ENCODE measurements around the gene SPAG8.

SPAG8 gene

DNA sequence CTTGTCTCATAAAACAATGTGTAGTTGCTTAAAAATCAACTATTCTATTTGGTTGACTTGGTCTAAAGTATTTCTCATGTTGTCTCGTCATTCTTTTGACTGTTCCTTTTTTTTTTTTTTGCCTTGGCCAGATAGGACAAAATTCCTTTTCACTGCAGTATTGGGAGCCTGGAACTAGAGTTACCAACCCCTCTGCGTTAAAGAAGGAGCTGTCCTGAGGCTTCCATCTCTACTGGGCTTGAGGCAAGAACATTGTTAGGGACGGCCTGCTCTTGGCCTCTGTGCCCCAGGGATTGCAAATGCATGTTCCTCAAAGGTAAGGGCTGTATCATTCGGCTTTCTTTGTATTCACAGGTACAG, 22.1 kb downstream of the SPAG8 start:
- H3K36me3 ChIP-seq (ENCODE audit: insufficient read depth, low read length) = peaks cover 4% of the 10 kb centered on the region; the same call in 1 of the 2 replicates
- H2AFZ ChIP-seq (ENCODE audit: low read length) = no peak overlapping the region
- H3K4me3 ChIP-seq (ENCODE audit: low read depth, low read length, poor library complexity, severe bottlenecking) = no peak overlapping the region
- H3K27me3 ChIP-seq (ENCODE audit: insufficient read depth, low read length) = no peaks in the 10 kb centered on the region
- no peak overlapping the region for H3K4me2 ChIP-seq (ENCODE audit: low read length)
- H3K9me3 ChIP-seq (ENCODE audit: low read length) = no peaks in the 10 kb centered on the region
- H3F3A ChIP-seq (ENCODE audit: insufficient read depth, low read length) = no peaks in the 10 kb centered on the region
- H3K9ac ChIP-seq (ENCODE audit: low read length) = no peak overlapping the region
- no peaks in the 10 kb centered on the region for H3K9me2 ChIP-seq (ENCODE audit: low read depth, low read length)
- no peaks in the 10 kb centered on the region for H3K79me2 ChIP-seq (ENCODE audit: insufficient read depth, low read length)
- H3K27ac ChIP-seq (ENCODE audit: low read depth, low read length, poor library complexity, severe bottlenecking) = no peak overlapping the region
- no peaks in the 10 kb centered on the region for H3K4me1 ChIP-seq (ENCODE audit: insufficient read depth, low read length, severe bottlenecking)
- TF ChIP-seq, protein P1, sequence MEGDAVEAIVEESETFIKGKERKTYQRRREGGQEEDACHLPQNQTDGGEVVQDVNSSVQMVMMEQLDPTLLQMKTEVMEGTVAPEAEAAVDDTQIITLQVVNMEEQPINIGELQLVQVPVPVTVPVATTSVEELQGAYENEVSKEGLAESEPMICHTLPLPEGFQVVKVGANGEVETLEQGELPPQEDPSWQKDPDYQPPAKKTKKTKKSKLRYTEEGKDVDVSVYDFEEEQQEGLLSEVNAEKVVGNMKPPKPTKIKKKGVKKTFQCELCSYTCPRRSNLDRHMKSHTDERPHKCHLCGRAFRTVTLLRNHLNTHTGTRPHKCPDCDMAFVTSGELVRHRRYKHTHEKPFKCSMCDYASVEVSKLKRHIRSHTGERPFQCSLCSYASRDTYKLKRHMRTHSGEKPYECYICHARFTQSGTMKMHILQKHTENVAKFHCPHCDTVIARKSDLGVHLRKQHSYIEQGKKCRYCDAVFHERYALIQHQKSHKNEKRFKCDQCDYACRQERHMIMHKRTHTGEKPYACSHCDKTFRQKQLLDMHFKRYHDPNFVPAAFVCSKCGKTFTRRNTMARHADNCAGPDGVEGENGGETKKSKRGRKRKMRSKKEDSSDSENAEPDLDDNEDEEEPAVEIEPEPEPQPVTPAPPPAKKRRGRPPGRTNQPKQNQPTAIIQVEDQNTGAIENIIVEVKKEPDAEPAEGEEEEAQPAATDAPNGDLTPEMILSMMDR (IDR thresholded peaks at IDR 0.05; ENCODE audit: low read length) = no peak
- TF ChIP-seq EZH2 (IDR thresholded peaks at IDR 0.05; ENCODE audit: borderline replicate concordance, low read length) = no peak
- H4K20me1 ChIP-seq (ENCODE audit: insufficient read depth, low read length) = no peaks in the 10 kb centered on the region

DNA sequence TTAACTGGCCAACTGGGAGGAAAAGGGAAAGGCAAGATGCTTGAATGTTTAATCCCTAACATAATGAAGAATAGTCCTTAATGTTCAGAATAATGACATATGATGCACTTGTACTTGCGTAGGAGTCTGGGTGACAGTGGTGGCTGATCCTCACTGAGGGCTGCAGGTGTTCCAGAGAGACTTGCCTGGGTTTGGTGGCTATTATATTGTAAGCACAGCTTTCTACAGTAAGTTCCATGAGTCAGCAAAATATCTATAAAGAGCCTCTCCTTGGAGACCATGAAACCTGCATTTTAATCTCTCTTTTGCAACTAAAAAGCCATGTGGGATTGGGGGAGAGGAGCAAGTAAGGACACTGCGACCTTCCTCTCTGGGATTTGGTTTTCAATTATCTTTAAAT, 22.5 kb downstream of the SPAG8 start:
- Histone ChIP-seq H3K9me3 (ENCODE audit: low read length) (no peaks in the 10 kb centered on the region), H3K27ac (ENCODE audit: low read depth, low read length, poor library complexity, severe bottlenecking) (no peak overlapping the region), H3K9me2 (ENCODE audit: low read depth, low read length) (no peaks in the 10 kb centered on the region), H4K20me1 (ENCODE audit: insufficient read depth, low read length) (no peaks in the 10 kb centered on the region), H3K4me3 (ENCODE audit: low read depth, low read length, poor library complexity, severe bottlenecking) (no peak overlapping the region), H3K4me1 (ENCODE audit: insufficient read depth, low read length, severe bottlenecking) (no peaks in the 10 kb centered on the region), H3K27me3 (ENCODE audit: insufficient read depth, low read length) (no peaks in the 10 kb centered on the region), H2AFZ (ENCODE audit: low read length) (no peak overlapping the region), H3K36me3 (ENCODE audit: insufficient read depth, low read length) (peaks cover 4% of the 10 kb centered on the region; the same call in 1 of the 2 replicates), H3K4me2 (ENCODE audit: low read length) (no peak overlapping the region), H3F3A (ENCODE audit: insufficient read depth, low read length) (no peaks in the 10 kb centered on the region), H3K9ac (ENCODE audit: low read length) (no peak overlapping the region), H3K79me2 (ENCODE audit: insufficient read depth, low read length) (no peaks in the 10 kb centered on the region)
- TF ChIP-seq, protein P1 (IDR thresholded peaks at IDR 0.05; ENCODE audit: low read length) = no peak
- TF ChIP-seq EZH2 (IDR thresholded peaks at IDR 0.05; ENCODE audit: borderline replicate concordance, low read length) = no peak

DNA sequence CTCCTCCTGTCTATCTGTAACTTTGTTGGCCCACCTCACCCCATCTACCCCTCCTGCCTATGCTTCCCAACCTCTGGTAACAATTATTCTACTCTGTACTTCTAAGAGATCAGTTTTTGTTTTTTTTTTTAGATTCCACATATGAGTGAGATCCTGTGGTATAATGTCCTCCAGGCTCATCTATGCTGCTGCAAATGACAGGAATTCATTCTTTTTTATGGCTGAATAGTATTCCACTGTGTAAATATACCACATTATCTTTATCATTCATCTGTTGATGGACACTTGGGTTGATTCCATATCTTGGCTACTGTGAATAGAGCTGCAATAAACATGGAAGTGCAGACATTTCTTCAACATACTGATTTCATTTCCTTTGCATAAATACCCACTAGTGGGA, 28.6 kb downstream of the SPAG8 start:
- Histone ChIP-seq H3K27ac (ENCODE audit: low read depth, low read length, poor library complexity, severe bottlenecking) (no peak overlapping the region), H3K4me2 (ENCODE audit: low read length) (no peak overlapping the region), H3K36me3 (ENCODE audit: insufficient read depth, low read length) (peaks cover 6% of the 10 kb centered on the region; the same call in 1 of the 2 replicates), H3K79me2 (ENCODE audit: insufficient read depth, low read length) (no peaks in the 10 kb centered on the region), H3K9me2 (ENCODE audit: low read depth, low read length) (no peaks in the 10 kb centered on the region), H3K4me3 (ENCODE audit: low read depth, low read length, poor library complexity, severe bottlenecking) (no peak overlapping the region), H3K27me3 (ENCODE audit: insufficient read depth, low read length) (no peaks in the 10 kb centered on the region), H3K9me3 (ENCODE audit: low read length) (no peaks in the 10 kb centered on the region), H2AFZ (ENCODE audit: low read length) (no peak overlapping the region), H3K9ac (ENCODE audit: low read length) (no peak overlapping the region), H4K20me1 (ENCODE audit: insufficient read depth, low read length) (no peaks in the 10 kb centered on the region), H3K4me1 (ENCODE audit: insufficient read depth, low read length, severe bottlenecking) (no peaks in the 10 kb centered on the region), H3F3A (ENCODE audit: insufficient read depth, low read length) (no peaks in the 10 kb centered on the region)
- TF ChIP-seq, protein P1 (IDR thresholded peaks at IDR 0.05; ENCODE audit: low read length) = no peak
- TF ChIP-seq EZH2 (IDR thresholded peaks at IDR 0.05; ENCODE audit: borderline replicate concordance, low read length) = no peak

All from OCI-LY1 (cell line).